Eye (tissue), 1 donor: ENCODE measurements around the gene PITPNC1.
"Not testable (repeated sequence)": the region's sequence is repeated elsewhere in the genome, so short reads cannot be mapped to it uniquely, and the experiment has no call there.

Experiments used
- DNase-seq: peaks from one replicate; pipeline ENCODE4 v3.0.0-alpha.2; 2015

PITPNC1 gene

DNA sequence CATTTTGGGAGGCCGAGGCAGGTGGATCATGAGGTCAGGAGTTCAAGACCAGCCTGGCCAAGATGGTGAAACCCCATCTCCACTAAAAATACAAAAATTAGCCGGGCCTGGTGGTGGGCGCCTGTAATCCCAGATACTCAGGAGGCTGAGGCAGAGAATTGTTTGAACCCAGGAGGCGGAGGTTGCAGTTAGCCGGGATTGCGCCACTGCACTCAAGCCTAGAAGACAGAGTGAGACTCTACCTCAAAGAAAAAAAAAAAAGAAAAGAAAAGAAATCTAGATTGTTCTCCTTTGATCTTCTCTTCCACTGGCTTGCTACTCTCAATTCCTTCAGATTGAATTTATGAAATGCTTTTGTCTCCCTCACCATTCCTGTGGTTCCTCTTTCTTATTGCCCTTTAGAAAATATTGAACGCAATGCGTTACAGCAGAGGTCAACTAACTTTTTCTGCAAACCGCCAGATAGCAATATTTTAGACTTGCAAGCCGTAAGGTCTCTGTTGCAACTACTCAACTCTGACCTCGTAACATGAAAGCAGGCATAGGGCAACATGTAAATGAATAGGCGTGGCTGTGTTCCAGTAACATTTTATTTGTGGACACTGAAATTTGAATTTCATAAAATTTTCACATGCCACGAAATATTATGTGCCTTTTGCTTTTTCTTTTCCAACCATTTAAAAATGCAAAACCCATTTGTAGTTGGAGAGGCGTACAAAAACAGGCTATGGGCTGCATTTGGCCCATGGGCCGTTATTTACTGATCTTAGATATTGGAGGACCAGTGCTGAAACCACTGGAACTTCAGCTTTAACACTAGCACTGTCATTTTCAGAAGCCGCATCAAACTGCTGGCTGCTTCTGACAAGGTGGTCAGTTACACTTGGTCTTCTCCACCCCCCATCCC is 24.8 kb downstream of the PITPNC1 start:
- DNase-seq = no peak

DNA sequence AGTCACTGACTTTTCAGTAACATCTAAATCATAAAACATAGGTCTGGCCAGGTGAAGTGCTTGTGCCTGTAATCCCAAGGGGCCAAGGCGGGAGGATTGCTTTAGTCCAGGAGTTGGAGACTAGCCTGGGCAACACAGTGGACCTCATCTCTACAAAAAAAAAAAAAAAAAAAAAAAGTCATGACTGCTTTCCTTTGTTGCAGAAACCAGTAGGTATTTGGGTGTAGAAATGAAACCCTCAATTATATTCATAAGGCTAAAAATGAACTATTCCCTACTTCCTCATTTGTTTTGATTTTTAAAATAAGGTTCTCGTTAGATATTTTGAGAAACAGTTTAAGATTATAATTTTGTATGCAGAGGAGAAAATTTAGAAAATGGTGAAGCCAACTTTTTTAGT is 26.0 kb downstream of the PITPNC1 start:
- no peak for DNase-seq

DNA sequence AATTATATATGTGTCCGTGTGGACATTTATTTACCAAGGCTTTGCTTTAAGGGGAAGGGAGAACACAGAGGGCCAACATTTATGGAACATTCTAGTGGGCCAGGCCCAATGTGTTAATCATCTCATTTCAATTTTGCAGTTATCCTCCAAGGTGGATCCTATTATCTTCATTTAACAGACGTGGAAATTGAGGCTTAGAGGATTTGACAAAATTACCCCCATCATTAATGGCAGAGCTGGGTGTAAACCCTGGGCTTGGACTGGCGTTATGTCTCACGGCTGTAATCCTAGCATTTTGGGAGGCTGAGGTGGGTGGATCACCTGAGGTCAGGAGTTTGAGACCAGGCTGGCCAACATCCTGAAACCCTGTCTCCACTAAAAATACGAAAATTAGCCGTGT is 26.4 kb downstream of the PITPNC1 start:
- no peak for DNase-seq

DNA sequence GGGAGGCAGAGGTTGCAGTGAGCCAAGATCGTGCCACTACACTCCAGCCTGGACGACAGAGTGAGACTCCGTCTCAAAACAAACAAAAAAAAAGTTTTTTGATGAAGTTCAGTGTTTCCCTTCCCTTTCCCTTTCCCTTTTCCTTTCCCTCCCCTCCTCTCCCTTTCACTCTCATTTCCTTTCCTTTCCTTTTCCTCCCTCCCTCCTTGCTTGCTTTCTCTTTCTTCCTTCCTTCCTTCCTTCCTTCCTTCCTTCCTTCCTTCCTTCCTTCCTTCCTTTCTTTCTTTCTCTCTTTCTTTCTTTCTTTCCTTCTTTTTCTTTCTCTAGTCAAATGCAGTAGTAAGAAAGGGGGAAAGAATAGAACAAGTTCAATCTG is 31.4 kb downstream of the PITPNC1 start:
- DNase-seq = not testable (repeated sequence)

DNA sequence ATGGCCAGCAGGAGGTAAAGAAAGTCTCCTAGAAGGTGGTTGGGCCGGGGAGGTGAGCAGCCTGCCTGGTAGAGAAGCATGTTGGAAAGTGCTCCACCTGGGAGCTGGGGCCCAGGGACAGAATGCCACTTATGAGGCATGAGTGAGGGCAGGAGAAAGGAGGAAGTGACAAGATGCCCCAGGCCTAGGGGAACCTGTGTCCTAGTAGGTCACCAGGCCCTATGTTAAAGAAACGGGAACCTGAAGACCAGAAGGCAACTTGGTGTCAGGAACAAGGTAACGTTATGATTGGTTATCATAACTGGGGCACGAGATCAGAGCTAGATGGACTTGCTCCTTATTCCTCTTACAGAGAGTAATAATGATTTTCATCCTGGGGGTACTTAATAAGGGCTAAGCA is 34.3 kb downstream of the PITPNC1 start:
- DNase-seq = no peak

DNA sequence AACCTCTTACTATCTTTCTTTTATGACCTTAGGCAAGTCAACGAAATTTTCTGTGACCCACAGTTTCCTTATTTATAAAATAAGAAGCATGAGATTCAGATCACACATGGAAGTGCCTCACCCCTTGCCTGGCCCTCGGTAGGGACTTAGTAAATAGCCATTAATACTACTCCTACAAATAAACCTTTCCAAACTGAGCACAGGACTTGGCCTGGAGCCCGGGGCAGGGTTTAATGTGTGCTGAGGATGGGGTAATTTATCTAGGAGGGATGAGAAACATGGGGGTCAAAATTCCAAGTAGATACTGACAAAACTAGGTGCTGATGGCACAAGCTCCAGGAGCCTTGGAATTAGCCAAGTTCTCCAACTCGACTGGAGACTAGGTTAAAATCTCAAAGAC is 35.0 kb downstream of the PITPNC1 start:
- no peak for DNase-seq

DNA sequence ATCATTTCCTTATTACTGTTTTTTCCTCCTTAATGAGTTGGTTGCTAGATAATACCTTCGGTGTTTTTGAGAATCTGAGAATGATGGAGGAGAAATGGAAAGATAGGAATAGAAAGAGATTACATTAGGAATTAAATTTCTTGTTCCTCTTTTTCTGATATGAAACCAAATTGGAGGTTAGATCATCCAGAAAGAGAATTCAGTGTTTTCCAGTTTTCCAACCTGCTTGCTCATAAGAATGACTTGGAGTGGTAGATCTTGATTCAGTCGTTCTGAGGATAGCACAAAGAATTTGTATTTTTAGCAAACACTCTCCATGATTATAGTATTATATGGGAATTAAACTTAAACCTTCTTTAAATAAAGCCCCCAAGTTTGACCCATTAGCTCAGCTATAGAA is 35.9 kb downstream of the PITPNC1 start:
- no peak for DNase-seq

DNA sequence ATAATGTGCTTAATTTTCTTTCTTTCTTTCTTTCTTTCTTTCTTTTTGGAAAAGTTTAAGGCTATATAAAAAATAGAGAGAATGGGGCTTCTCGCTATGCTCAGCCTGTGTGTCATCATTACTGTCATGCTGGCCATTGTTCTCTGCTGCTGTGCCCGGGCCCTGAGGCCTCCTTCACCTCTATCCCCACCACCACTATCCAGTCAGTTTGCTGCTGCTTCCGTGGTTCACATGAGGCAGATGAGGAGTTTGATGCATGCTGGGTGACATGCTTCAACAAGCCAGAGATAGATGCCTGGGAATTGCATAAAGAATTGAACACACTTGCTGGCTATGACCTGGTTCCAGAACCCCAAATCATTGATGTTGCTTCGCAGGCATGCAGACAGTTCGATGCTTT is 36.3 kb downstream of the PITPNC1 start:
- DNase-seq = no peak

DNA sequence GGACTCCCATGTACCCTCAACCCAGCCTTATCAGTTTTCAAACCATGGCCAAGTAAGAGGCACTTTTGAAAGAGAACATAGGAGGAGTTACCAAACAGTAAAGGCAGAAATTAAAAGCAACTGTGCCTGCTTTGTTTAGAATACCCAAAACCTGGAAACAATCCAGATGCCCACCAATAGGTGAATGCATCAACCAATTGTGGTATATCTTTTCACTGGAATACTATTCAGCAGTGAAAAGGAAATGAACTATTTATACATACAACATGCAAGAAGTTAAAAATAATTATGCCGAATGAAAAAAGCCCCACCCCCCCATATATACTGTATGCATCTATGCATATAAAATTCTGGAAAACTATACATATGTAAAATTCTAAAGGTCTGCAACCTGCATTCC is 37.0 kb downstream of the PITPNC1 start:
- DNase-seq = no peak

DNA sequence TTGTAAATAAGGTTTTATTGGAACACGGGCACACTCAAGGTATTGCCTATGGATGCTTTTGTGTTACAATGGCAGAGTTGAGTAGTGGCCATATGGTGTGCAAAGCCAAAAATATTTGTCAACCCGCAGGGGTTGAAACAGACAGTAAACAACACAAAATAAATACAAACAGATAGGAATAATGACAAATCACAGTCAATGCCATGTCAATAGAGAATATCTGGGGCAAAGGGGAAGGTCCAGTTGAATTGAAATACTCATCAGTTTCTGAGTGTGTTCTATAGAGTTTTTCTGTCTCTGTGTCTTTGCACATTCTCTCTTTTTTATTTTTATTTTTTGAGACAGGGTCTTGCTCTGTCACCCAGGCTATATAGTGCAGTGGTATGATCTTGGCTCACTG is 37.5 kb downstream of the PITPNC1 start:
- no peak for DNase-seq

DNA sequence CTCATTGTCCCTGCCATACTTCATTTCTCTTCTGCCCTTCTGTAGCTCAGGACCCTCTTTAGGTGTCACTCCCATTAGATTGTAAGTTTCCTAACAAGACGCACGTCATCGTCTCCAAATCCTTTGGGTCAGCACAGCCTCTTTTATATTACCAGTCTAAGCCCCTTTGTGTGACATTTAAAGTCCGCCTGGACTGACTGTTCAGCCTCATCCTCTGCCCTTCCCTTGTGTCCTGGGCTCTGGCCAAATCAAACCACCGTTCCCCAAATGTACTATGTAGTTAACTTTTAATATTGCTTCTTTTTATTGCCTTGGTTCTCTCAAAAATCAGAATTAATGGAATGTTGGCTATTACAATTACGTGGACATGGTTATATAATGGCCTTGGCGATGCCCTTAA is 38.2 kb downstream of the PITPNC1 start:
- no peak for DNase-seq

DNA sequence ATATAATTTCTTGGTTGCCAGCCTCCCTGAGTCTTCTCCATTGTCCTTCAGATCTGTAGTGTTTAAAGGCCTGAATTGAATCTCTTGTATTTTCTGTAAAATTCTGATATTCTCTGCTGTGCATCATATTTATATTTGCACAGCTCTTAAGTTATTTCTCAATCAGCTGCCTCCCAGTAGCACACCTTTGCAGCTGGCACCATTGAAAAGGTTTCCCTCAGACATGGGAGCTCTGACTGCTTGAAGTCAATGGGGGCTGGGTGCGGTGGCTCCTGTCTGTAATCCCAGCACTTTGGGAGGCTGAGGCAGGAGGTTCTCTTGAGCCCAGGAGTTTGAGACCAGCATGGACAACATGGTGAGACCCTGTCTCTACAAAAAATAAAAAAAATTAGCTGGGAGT is 40.4 kb downstream of the PITPNC1 start:
- DNase-seq = no peak

DNA sequence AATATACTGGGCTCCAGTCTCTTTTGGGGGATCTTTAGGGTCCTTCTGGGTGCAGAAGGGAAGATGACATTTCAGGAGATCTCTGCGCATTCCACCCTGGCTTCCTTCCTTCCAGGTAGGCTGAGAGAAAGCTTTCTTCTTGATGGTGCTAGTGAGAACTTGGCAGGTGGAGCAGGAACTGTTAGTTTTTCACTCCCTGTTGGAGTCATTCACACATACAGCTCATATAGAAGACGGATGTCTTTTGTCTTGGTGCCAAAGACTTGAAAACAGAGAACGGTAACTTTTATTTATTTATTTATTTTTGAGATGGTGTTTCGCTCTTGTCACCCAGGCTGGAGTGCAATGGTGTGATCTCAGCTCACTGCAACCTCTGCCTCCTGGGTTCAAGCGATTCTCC is 43.9 kb downstream of the PITPNC1 start:
- DNase-seq = no peak

DNA sequence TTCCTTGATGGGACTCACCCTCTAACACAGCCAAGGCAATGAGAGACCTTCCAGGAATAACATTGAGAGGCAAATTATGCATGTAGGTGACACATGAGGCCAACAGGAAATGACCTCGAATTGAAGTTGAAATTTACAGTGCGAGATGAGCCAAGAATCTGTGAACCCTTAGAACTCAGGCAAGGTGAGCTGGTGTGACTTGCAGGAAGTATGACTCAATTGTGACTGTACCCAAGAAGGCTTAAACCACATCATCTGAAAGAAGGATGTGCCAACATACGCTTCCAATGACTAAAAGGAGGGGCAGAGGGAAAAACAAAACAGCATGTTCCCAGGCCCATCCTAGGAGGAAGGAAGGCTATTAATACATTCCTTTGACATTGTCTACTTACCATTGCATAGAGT is 44.8 kb downstream of the PITPNC1 start:
- DNase-seq = no peak

DNA sequence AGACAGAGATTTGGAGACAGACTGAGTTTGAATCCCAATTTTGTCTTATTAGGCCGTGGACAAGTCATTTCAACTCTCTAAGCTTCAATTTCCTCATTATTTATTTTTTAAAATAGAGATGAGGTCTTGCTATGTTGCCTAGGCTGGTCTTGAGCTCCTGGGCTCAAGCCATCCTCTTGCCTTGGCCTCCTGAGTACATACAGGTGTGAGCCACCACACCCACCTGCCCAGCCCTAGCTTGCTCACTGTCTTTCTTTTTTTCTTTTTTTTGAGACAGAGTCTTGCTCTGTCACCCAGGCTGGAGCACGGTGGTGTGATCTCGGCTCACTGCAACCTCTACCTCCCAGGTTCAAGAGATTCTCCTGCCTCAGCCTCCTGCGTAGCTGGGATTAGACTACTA is 45.2 kb downstream of the PITPNC1 start:
- not testable (repeated sequence) for DNase-seq

DNA sequence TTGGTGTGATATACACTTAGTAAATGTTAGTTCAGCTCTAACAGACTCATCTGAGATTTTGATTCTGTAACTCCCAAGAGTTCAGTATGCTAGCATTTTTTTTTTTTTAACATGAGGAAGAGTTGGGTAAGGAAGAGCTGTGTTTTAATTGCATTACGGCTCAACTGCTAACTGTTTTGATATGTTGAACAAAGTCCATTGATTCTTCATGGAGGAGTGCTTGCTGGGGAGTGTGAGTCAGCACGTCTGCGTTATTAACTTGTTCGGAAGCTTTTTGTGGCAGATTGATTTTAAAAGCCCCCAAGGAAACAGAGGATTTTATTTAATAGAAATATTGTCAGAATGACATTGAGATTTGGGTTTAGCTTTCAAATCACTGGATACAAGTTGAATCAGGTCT is 45.8 kb downstream of the PITPNC1 start:
- DNase-seq = no peak

DNA sequence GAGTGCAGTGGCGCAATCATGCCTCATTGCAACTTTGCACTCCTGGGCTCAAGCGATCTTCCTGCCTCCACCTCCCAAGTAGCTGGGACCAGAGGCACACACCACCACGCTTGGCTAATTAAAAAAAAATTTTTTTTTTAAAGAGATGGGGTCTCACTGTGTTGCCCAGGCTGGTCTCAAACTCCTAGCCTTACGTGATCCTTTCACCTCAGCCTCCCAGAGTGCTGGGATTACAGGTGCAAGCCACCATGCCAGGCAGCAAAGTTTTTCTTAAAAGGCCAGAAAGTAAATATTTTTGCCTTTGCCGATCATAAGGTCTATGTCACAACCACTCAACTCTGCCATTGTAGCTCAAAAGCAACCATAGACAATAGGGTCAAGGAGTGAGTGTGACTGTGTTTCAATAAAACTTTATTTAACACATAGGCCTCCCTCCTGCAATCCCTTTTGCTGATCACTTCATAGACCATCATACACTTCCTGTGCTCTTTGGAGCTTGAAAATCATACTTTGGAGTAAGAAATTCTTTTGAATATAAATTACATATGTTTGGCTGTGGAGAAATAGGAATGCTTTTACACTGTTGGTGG is 48.6 kb downstream of the PITPNC1 start:
- DNase-seq = no peak

DNA sequence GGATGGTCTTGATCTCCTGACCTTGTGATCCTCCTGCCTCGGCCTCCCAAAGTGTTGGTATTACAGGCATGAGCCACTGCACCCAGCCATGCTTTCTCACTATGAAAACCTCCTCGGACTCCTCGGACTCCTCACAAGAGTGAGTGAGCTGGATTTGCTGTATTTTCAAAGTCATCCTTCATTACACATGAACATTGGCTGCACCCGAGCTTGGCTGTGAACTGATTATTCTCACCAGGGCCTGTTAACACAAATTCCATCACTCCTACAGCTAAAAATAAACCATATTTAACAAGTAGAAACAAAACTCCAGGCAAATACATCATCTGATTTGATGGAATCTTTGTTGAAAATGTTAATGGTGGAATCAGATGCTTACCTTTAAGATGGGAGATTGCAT is 50.3 kb downstream of the PITPNC1 start:
- DNase-seq = peak; percentile 52

DNA sequence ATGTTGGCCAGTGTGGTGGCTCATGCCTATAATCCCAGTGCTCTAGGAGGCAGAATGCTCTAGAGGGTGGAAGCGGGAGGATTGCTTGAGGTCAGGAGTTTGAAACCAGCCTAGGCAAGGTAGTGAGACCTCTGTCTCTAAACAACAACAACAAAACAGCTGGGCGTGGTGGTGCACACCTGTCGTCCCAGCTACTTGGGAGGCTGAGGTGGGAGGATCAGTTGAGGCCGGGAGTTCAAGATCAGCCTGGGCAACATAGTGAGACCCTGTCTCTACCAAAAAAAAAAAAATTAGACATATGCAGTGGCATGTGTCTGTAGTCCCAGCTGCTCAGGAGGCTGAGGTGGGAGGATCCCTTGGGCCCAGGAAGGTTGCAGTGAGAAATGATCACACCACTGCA is 53.4 kb downstream of the PITPNC1 start:
- DNase-seq = not testable (repeated sequence)

DNA sequence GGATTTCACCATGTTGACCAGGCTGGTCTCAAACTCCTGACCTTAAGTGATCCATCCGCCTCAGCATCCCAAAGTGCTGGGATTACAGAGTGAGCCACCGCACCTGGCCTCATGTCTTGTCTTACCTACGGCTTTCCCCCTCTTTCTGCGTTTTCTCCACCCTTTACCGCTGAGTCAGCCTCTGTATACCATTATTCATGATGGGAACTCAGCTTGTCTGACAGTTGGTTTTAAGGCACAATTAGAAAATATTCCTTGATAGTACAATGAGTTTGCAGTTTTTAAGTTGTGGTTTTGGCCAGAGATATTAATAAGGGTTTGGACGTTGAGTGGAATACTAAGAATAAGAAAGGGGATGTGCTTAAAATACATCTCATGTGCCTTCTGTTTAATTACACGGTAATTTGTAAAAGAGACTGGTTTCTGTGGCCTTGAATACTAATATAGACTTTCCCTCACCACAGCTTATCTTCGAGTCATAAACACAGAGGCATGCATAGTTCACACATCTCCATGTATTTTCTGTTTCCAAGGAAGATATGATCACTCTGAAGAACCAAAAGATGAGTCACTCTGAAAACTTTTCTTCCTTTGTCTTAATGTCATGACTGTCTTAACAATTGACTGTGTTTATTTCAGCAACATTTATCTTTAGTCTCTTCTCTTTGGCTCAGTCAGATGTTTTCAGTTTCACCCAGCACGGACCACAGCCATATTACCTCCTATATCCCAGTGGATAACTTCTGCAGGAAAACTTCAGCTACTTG is 54.4 kb downstream of the PITPNC1 start:
- no peak for DNase-seq

DNA sequence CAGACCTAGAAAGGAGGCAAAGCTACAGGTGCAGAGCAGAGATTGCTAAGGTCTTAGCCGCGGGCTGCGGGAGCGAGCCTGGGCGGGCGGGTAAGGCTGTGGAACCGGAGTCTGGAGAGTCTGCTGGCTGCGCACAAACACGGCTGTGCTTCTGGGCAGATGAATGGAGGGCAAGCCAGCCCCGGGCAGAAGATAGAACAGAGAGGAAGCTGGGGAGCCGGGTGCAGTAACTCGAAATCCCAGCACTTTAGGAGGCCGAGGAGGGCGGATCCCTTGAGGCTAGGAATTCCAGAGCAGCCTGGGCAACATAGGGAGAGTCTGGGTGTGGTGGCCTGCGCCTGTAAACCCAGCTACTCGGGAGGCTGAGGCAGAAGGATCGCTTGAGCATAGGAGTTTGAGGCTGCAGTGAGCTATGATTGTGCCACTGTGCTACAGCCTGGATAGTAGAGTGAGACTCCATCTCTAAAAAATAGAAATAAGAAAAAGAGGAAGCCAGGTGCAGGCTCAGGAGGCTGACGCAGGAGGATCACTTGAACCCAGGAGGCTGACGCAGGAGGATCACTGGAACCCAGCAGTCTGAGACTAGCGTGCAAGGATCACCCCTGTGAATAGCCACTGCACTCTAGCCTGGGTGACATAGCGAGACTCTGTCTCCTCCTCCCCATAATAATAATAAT is 56.3 kb downstream of the PITPNC1 start:
- DNase-seq = no peak

DNA sequence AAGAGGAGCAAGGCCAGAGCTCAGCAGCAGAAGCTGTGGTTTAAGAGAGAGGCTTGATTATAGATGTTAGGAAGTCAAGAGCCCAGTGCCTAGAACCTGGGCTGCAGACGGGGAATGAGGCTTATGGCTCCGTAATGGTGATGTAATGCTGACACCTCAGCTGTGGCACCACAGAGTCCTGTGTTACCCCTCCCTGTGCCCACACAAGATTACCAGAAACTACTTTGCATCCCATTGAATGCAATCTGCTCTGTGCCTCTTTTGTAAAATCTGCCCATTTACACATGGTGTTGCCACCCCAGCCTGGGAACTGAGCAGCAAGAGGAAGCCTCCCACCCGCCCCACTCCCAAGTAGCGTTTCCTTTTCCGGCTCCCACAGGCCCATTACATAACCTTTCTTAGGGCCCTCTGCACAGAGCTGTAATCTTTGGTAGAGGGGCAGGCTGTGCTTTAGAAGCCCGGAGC is 57.0 kb downstream of the PITPNC1 start:
- no peak for DNase-seq

DNA sequence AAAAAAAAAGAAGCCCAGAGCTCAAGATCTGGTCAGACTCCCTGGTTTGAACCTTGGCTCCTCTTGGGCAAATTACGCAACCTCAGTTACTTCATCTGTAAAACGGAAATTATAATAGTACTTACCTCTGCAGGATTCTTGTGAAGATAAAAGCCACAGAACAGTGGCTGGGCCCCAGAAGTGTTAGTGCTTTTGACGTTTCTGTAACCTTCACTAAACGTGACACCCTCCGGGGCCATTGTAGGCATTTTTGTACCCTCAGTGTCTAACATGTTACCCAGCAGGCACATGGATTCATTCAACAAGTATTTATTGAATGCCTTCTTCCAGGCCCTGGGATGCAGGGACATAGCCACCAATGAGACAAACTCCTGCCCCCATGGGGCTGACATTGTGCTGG is 58.0 kb downstream of the PITPNC1 start:
- no peak for DNase-seq
